GM12878 (cell line): ENCODE data around the gene NUDT14. TPM values are rescaled to one million over a fixed set of nuclear protein-coding genes. Genes with fewer than 3 reads are reported as not detected.

ENCODE experiments used
- ATAC-seq: fragments of 200-7000 bp; cut with Tn5 transposase; 3 replicates; pipeline ENCODE4 v1.9.1; 2020; ENCODE audit warnings: mild to moderate bottlenecking, moderate library complexity
- BruUV-seq: library from RNA; stranded (reverse); fragments of 400-500 nt; replicated peaks from 2 replicates; lab custom pipeline; 2021; lab: Mats Ljungman, UMichigan
- CTCF ChIA-PET: fragments of 300-600 bp; sonication (Branson Sonifier 250); formaldehyde crosslinking; extraction: SDS; loops from one replicate; lab custom pipeline; 2021; ENCODE audit warnings: inconsistent platforms; lab: Yijun Ruan, JAX
- POLR2A ChIA-PET: fragments of 350-600 bp; formaldehyde crosslinking; extraction: SDS; loops from one replicate; lab custom pipeline; 2021; ENCODE audit warnings: inconsistent platforms; lab: Charles Lee
- RAD21 ChIA-PET: fragments of 300-600 bp; sonication (Branson Sonifier 250); formaldehyde crosslinking; loops from one replicate; lab custom pipeline; 2023; ENCODE audit warnings: antibody characterized with exemption; ENCODE audit not compliant: unreplicated experiment; lab: Charles Lee
- SMC1A ChIA-PET: fragments of 300-600 bp; sonication (Branson Sonifier 250); formaldehyde crosslinking; loops from one replicate; lab custom pipeline; 2023; ENCODE audit not compliant: unreplicated experiment, uncharacterized antibody; lab: Charles Lee
- DNase-seq: peaks from one replicate; pipeline ENCODE4 v3.0.0-alpha.2; 2011; ENCODE audit warnings: low read depth, low spot score
- FAIRE-seq: peaks from 3 replicates; lab custom pipeline; 2011; peaks lifted over from hg19 to GRCh38; lab: Jason Lieb, UNC
- H2AFZ ChIP-seq: 2 replicates; pipeline ENCODE4 v1.6.0; 2011; ENCODE audit warnings: low read depth, low read length, control low read depth; ENCODE audit not compliant: control insufficient read depth
- H3K27ac ChIP-seq: 2 replicates; pipeline ENCODE4 v1.5.1; 2011; ENCODE audit warnings: control low read depth; ENCODE audit not compliant: control insufficient read depth, insufficient read depth
- H3K27me3 ChIP-seq, 2 experiments: replicated peaks in 1 of 2; 2 replicates each; pipeline versions ENCODE4 v1.6.0 to v1.6.1; 2011; ENCODE audit warnings: low read length in 1 of 2; ENCODE audit not compliant: control insufficient read depth in 2 of 2, insufficient read depth in 2 of 2
- H3K36me3 ChIP-seq, 2 experiments: 2 replicates each; pipeline ENCODE4 v1.5.1; 2011; ENCODE audit warnings: low read length in 1 of 2; ENCODE audit not compliant: control insufficient read depth in 2 of 2, insufficient read depth in 2 of 2
- H3K4me1 ChIP-seq: 2 replicates; pipeline ENCODE4 v1.6.1; 2011; ENCODE audit warnings: mild to moderate bottlenecking, low read length, moderate library complexity, mixed read lengths; ENCODE audit not compliant: control insufficient read depth, insufficient read depth
- H3K4me2 ChIP-seq: 2 replicates; pipeline ENCODE4 v1.6.0; 2011; ENCODE audit warnings: control low read depth; ENCODE audit not compliant: control insufficient read depth, insufficient read depth
- H3K4me3 ChIP-seq: fragments of 200-600 bp; sonication (generic); 2 replicates; pipeline ENCODE4 v1.5.1; 2016
- H3K79me2 ChIP-seq: 2 replicates; pipeline ENCODE4 v1.6.0; 2011; ENCODE audit warnings: low read length; ENCODE audit not compliant: control insufficient read depth, insufficient read depth
- H3K9ac ChIP-seq: 2 replicates; pipeline ENCODE4 v1.8.0; 2011; ENCODE audit warnings: low read length, control low read depth, mixed read lengths; ENCODE audit not compliant: control insufficient read depth, insufficient read depth
- H3K9me3 ChIP-seq: replicated peaks from 3 replicates; pipeline ENCODE4 v1.5.1; 2011; ENCODE audit warnings: mild to moderate bottlenecking, low read length; ENCODE audit not compliant: control insufficient read depth, insufficient read depth
- H4K20me1 ChIP-seq: 2 replicates; pipeline ENCODE4 v1.6.0; 2011; ENCODE audit not compliant: control insufficient read depth, insufficient read depth
- BACH1 ChIP-seq: fragments of 450-650 bp; IDR thresholded peaks from 2 replicates; pipeline ENCODE4 v1.6.1; 2017; ENCODE audit warnings: mild to moderate bottlenecking, borderline replicate concordance
- BHLHE40 ChIP-seq, 2 experiments: fragments of 450-650 bp in 1 of 2; IDR thresholded peaks; 2 replicates each; pipeline ENCODE4 v1.6.1; 2011 to 2017; ENCODE audit warnings: low read depth in 2 of 2, borderline replicate concordance in 1 of 2, improper control_type of control experiment in 1 of 2, low read length in 1 of 2, mild to moderate bottlenecking in 1 of 2
- CREM ChIP-seq: IDR thresholded peaks from 2 replicates; pipeline ENCODE4 v1.6.1; 2014; ENCODE audit warnings: antibody characterized with exemption, low read depth
- E2F4 ChIP-seq: IDR thresholded peaks from 2 replicates; pipeline ENCODE4 v1.6.1; 2012; ENCODE audit warnings: low read depth, low read length, improper control_type of control experiment
- IKZF1 ChIP-seq: fragments of 450-650 bp; conservative IDR thresholded peaks from 2 replicates; pipeline ENCODE4 v1.6.1; 2017; ENCODE audit warnings: antibody characterized with exemption, mild to moderate bottlenecking
- KAT2A ChIP-seq: conservative IDR thresholded peaks from 2 replicates; pipeline ENCODE4 v1.6.1; 2011; ENCODE audit warnings: low read depth, low read length; ENCODE audit not compliant: control insufficient read depth
- MYC ChIP-seq: IDR thresholded peaks from 2 replicates; pipeline ENCODE4 v1.6.1; 2011; ENCODE audit warnings: mild to moderate bottlenecking, low read length, moderate library complexity, inconsistent platforms; ENCODE audit not compliant: insufficient read depth, insufficient replicate concordance, insufficient read length, severe bottlenecking
- NFYA ChIP-seq: IDR thresholded peaks from 2 replicates; pipeline ENCODE4 v1.6.1; 2011; ENCODE audit warnings: low read depth, mild to moderate bottlenecking, low read length, improper control_type of control experiment, borderline replicate concordance
- NR2C2 ChIP-seq: IDR thresholded peaks from 2 replicates; pipeline ENCODE4 v1.6.1; 2011; ENCODE audit warnings: borderline replicate concordance, low read depth; ENCODE audit not compliant: control insufficient read depth, insufficient read length
- NR2F1 ChIP-seq: fragments of 450-650 bp; conservative IDR thresholded peaks from 2 replicates; pipeline ENCODE4 v1.6.1; 2017; ENCODE audit warnings: mild to moderate bottlenecking
- TCF3 ChIP-seq: IDR thresholded peaks from 2 replicates; pipeline ENCODE4 v1.6.1; 2012; ENCODE audit warnings: low read depth, mild to moderate bottlenecking, low read length, borderline replicate concordance; ENCODE audit not compliant: insufficient read depth
- ZNF274 ChIP-seq: IDR thresholded peaks from one replicate; pipeline ENCODE4 v1.8.0; 2011; ENCODE audit not compliant: insufficient read length, insufficient read depth
- ZNF384 ChIP-seq: IDR thresholded peaks from 2 replicates; pipeline ENCODE4 v1.6.1; 2012; ENCODE audit warnings: low read depth, mild to moderate bottlenecking, low read length, improper control_type of control experiment, borderline replicate concordance
- WGBS: methylation state at CpG from one replicate; pipeline ENCODE4 v1.1.6; 2016; ENCODE audit warnings: low lambda C conversion rate; ENCODE audit not compliant: insufficient replicate concordance, insufficient coverage; ENCODE audit errors: missing lambda C conversion rate; 5-methylcytosine and 5-hydroxymethylcytosine counted together
- in situ Hi-C: fragments of 300-500 bp; cut with MboI; formaldehyde crosslinking; loops from 9 replicates; pipeline ENCODE4 v1.14.3; 2018; ENCODE audit warnings: mixed read lengths
- intact Hi-C: fragments of 100-400 bp; cut with micrococcal nuclease; formaldehyde crosslinking; loops from one replicate; pipeline ENCODE4 v1.14.2; 2022; ENCODE audit not compliant: unreplicated experiment
- polyA plus RNA-seq, 11 experiments: library from polyadenylated mRNA; depleted of rRNA in 4 of 11; unstranded in 6 of 11; stranded (reverse) in 5 of 11; fragments of >200 nt; fragmentation: Nextera tagmentation in 4 of 11; fragmentation: Illumina TruSeq in 1 of 11; extraction: Ambion mirVana in 4 of 11; extraction: Trizol in 1 of 11; gene quantifications; 1 replicate in 1 of 11; 2 replicates in 10 of 11; pipeline versions ENCODE4 v1.2.1 to v1.2.3, GENCODE V29; 2011 to 2016; ENCODE audit warnings: inconsistent platforms in 2 of 11, missing spikeins in 2 of 11, low read depth in 1 of 11
- total RNA-seq, 4 experiments: library from RNA; depleted of rRNA in 3 of 4; stranded (reverse); fragments of >200 nt in 3 of 4; fragmentation: Illumina TruSeq in 1 of 4; extraction: Trizol in 1 of 4; gene quantifications; 2 replicates each; pipeline versions ENCODE4 v1.2.1 to v1.2.3, GENCODE V29; 2013 to 2021
- TF ChIP-seq, protein P1 (sequence below): IDR thresholded peaks from 2 replicates; pipeline ENCODE4 v1.6.1; 2012; ENCODE audit warnings: mild to moderate bottlenecking, low read depth, low read length

Gene NUDT14
- total and polyA plus RNA-seq, 10 of the 15 experiments (the other 5 are each of a cell fraction or from before 2014, with no cell fraction given) = 0.62 to 6.8 (median 4.3) TPM; not detected in 1

GRCh38 chr14:105203701-105204100, 22.6 kb upstream of the NUDT14 start:
- FAIRE-seq = no peak

More at GRCh38 chr14:105203701-105204100, 22.6 kb upstream of the NUDT14 start:
- Histone ChIP-seq H3K4me2 (no peak overlapping the region), H3K79me2 (no peaks in the 10 kb centered on the region), H3K4me3 (no peak overlapping the region), H3K9ac (no peak overlapping the region), H3K27ac (no peak overlapping the region), H2AFZ (no peak overlapping the region), H3K36me3 (no peaks in the 10 kb centered on the region), H3K27me3 (no peaks in the 10 kb centered on the region; a peak in 1 of 4 replicates), H3K9me3 (no peaks in the 10 kb centered on the region), H3K4me1 (peaks cover 7% of the 10 kb centered on the region), H4K20me1 (no peaks in the 10 kb centered on the region)
- ChIA-PET RAD21 (no interaction called here), SMC1A (no interaction called here), POLR2A (no interaction called here), CTCF (interaction anchor here (0.6 to 2.4 kb wide), 3 partner anchors 16 to 148 kb away, joined by 3 to 12 read pairs (median 3); no protein-coding TSS in a partner anchor)
- no peak for DNase-seq
- WGBS = 53% methylated on average over 5 of the region's 6 CpGs
- BruUV-seq = no TSS peak
- no peak for ATAC-seq
- intact Hi-C loops = loop anchor here (1.0 to 5.0 kb wide), 4 partner anchors 79 to 324 kb away; partner anchors contain the start of gene TMEM121
- TF ChIP-seq MYC = no peak
- no peak for TF ChIP-seq IKZF1
- TF ChIP-seq ZNF384 = no peak
- TF ChIP-seq CREM = no peak
- no peak for TF ChIP-seq E2F4
- no peak for TF ChIP-seq ZNF274
- TF ChIP-seq, protein P1, sequence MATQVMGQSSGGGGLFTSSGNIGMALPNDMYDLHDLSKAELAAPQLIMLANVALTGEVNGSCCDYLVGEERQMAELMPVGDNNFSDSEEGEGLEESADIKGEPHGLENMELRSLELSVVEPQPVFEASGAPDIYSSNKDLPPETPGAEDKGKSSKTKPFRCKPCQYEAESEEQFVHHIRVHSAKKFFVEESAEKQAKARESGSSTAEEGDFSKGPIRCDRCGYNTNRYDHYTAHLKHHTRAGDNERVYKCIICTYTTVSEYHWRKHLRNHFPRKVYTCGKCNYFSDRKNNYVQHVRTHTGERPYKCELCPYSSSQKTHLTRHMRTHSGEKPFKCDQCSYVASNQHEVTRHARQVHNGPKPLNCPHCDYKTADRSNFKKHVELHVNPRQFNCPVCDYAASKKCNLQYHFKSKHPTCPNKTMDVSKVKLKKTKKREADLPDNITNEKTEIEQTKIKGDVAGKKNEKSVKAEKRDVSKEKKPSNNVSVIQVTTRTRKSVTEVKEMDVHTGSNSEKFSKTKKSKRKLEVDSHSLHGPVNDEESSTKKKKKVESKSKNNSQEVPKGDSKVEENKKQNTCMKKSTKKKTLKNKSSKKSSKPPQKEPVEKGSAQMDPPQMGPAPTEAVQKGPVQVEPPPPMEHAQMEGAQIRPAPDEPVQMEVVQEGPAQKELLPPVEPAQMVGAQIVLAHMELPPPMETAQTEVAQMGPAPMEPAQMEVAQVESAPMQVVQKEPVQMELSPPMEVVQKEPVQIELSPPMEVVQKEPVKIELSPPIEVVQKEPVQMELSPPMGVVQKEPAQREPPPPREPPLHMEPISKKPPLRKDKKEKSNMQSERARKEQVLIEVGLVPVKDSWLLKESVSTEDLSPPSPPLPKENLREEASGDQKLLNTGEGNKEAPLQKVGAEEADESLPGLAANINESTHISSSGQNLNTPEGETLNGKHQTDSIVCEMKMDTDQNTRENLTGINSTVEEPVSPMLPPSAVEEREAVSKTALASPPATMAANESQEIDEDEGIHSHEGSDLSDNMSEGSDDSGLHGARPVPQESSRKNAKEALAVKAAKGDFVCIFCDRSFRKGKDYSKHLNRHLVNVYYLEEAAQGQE = no peak
- no peak for TF ChIP-seq NR2C2
- TF ChIP-seq KAT2A = no peak
- TF ChIP-seq TCF3 = no peak
- TF ChIP-seq BACH1 = no peak
- TF ChIP-seq NR2F1 = no peak
- no peak for TF ChIP-seq NFYA
- no peak for TF ChIP-seq BHLHE40 (IDR thresholded peaks at IDR 0.05; ENCODE audit: borderline replicate concordance in 1 of 2, low read depth in 2 of 2, low read length in 1 of 2)
- in situ Hi-C loops = loop anchor here (5.0 kb wide), 1 partner anchor 149 kb away; no protein-coding TSS in a partner anchor
